Tibial artery (tissue), 4 donors: ENCODE results near the gene LCLAT1.
"Not testable (repeated sequence)": the region's sequence is repeated elsewhere in the genome, so short reads cannot be mapped to it uniquely, and the experiment has no call there.

Source experiments
- DNase-seq, 2 donors: peaks; one replicate each; pipeline ENCODE4 v3.0.0-alpha.2; 2019
- H3K27ac ChIP-seq, 2 donors: fragments of 200-600 bp; sonication (generic) in 1 of 2; 1 replicate in 1 of 2; 2 replicates in 1 of 2; pipeline ENCODE4 v1.5.1; 2018 to 2019; ENCODE audit warnings: mild to moderate bottlenecking in 1 of 2
- H3K27me3 ChIP-seq, 2 donors: fragments of 200-600 bp; sonication (generic) in 1 of 2; one replicate each; pipeline versions ENCODE4 v1.5.1 to v1.6.0; 2016 to 2019
- H3K36me3 ChIP-seq, 3 donors: fragments of 200-600 bp; sonication (generic) in 2 of 3; one replicate each; pipeline ENCODE4 v1.5.1; 2016 to 2019; ENCODE audit warnings: mild to moderate bottlenecking in 2 of 3
- H3K4me1 ChIP-seq, 4 donors: fragments of 200-600 bp; sonication (generic) in 2 of 4; 1 replicate in 3 of 4; 2 replicates in 1 of 4; pipeline ENCODE4 v1.5.1; 2016 to 2019
- H3K4me3 ChIP-seq, 2 donors: fragments of 200-600 bp; sonication (generic) in 1 of 2; 1 replicate in 1 of 2; 2 replicates in 1 of 2; pipeline ENCODE4 v1.5.1; 2018 to 2019; ENCODE audit warnings: mild to moderate bottlenecking in 2 of 2
- H3K9me3 ChIP-seq, 3 donors: fragments of 200-600 bp; sonication (generic) in 1 of 3; one replicate each; pipeline ENCODE4 v1.5.1; 2016 to 2019
- CTCF ChIP-seq, 2 experiments: fragments of 200-600 bp in 1 of 2; fragments of 450-650 bp in 1 of 2; IDR thresholded peaks; one replicate each; pipeline ENCODE4 v1.5.1; 2017 to 2019; ENCODE audit warnings: antibody characterized with exemption in 2 of 2, mild to moderate bottlenecking in 1 of 2, moderate library complexity in 1 of 2
- intact Hi-C: fragments of 100-400 bp; cut with DNase I; formaldehyde crosslinking; loops from one replicate; pipeline ENCODE4 v1.15.0; 2023; ENCODE audit warnings: low total_unique reads

The LCLAT1 gene

GRCh38 chr2:30505500-30506180, 58.6 kb downstream of the LCLAT1 start:
- no peak overlapping the region for H3K4me3 ChIP-seq
- H3K4me1 ChIP-seq = peaks cover 0 to 33% (median 4%) of the 10 kb centered on the region in 4 donors
- no peak for DNase-seq
- H3K27ac ChIP-seq = peak overlapping the region; percentile 38 to 39
- intact Hi-C loops = loop anchor here (10.0 kb wide), 1 partner anchor 179 kb away; no protein-coding TSS in a partner anchor
- H3K27me3 ChIP-seq = no peaks in the 10 kb centered on the region
- no peak for TF ChIP-seq CTCF (IDR thresholded peaks at IDR 0.05)
- H3K9me3 ChIP-seq = peaks cover 0 to 4% (median 0%) of the 10 kb centered on the region in 3 donors
- no peaks in the 10 kb centered on the region for H3K36me3 ChIP-seq

DNA sequence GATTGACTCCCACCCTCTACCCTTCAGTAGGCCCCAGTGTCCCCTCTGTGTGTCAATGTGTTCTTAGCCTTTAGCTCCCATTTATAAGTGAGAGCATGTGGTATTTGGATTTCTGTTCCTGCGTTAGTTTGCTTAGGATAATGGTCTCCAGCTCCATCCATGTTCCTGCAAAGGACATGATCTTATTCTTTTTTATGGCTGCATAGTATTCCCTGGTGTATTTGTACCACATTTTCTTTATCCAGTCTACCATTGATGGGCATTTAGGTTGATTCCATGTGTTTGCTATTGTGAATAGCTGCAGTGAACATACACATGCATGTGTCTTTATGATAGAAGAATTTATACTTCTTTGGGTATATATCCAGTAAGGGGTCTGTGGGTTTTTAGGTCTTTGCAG, 60.4 kb downstream of the LCLAT1 start:
- H3K4me1 ChIP-seq = peaks cover 0 to 51% (median 13%) of the 10 kb centered on the region in 4 donors
- not testable (repeated sequence) for H3K27me3 ChIP-seq, DNase-seq, H3K9me3 ChIP-seq, H3K27ac ChIP-seq, H3K36me3 ChIP-seq, H3K4me3 ChIP-seq
- intact Hi-C loops = loop anchor here (10.0 kb wide), 1 partner anchor 177 kb away; no protein-coding TSS in a partner anchor

- Histone ChIP-seq H3K27me3 (no peaks in the 10 kb centered on the region), H3K9me3 (peaks cover 0 to 4% (median 0%) of the 10 kb centered on the region in 3 donors), H3K27ac (no peak overlapping the region), H3K36me3 (no peaks in the 10 kb centered on the region), H3K4me1 (peaks cover 0 to 55% (median 14%) of the 10 kb centered on the region in 4 donors), H3K4me3 (no peak overlapping the region)
- intact Hi-C loops = loop anchor here (10.0 kb wide), 1 partner anchor 175 kb away; no protein-coding TSS in a partner anchor
- no peak for TF ChIP-seq CTCF (IDR thresholded peaks at IDR 0.05)
- no peak for DNase-seq
Measured at GRCh38 chr2:30509716-30510115, 62.7 kb downstream of the LCLAT1 start.

GRCh38 chr2:30510409-30510808, 63.4 kb downstream of the LCLAT1 start:
- Histone ChIP-seq H3K36me3 (no peaks in the 10 kb centered on the region), H3K9me3 (peaks cover 0 to 4% (median 0%) of the 10 kb centered on the region in 3 donors), H3K27ac (no peak overlapping the region), H3K4me1 (peaks cover 0 to 55% (median 17%) of the 10 kb centered on the region in 4 donors), H3K27me3 (no peaks in the 10 kb centered on the region), H3K4me3 (no peak overlapping the region)
- DNase-seq = no peak
- intact Hi-C loops = no loop called here
- no peak for TF ChIP-seq CTCF (IDR thresholded peaks at IDR 0.05)

DNA sequence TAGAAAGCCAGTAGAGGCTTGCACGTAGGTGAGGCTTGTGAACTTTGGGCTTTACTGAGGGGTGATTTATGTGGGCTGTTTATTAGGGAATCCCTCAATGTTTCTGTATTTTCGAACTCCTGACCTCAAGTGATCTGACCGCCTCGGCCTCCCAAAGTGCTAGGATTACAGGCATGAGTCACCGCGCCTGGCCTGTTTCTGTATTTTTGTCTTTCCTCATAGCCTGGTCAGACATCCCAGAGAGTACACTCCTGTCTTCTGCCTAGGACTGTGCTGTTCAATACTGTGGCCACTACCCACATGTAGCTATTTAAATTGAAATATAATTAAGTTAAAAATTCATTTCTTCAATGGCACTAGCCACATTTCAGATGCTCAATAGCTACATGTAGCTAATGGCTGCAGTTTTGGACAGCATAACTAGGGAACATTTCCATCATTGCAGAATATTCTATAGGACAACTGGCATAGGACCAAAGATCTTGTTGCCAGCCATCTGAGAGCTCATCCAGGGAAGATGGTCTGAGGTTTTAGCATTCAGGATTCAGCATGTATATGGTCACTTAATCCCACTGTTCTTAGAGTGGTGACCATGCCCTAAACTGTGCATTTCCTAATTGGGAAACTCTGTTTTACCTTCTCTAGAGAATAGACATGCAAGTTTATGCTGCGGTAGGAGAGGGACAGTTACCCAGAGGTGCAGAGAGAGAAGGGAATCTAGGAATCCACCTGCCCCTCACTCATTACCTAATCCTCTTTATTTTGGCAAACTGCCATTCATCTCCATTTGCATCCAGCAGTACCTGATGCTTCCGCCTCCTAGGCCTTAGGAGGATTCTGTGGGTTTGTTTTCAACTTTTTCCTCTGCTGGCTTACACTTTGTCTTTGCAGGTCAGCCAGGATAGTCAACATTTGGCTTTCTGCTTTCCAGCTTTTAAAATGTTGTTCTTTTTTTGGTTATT, 64.4 kb downstream of the LCLAT1 start:
- Histone ChIP-seq H3K36me3 (no peaks in the 10 kb centered on the region), H3K4me1 (peaks cover 0 to 46% (median 17%) of the 10 kb centered on the region in 4 donors), H3K9me3 (peaks cover 0 to 4% (median 0%) of the 10 kb centered on the region in 3 donors), H3K4me3 (no peak overlapping the region), H3K27me3 (no peaks in the 10 kb centered on the region), H3K27ac (peak overlapping the region in 1 of 2 donors; percentile 14)
- intact Hi-C loops = no loop called here
- no peak for TF ChIP-seq CTCF (IDR thresholded peaks at IDR 0.05)
- DNase-seq = peak; percentile 57 to 74
